Astrocyte of the spinal cord (primary cell): Measurements from ENCODE around the gene FKBP4.

Experiments used
- DNase-seq: peaks from one replicate; pipeline ENCODE4 v3.0.0; 2011; ENCODE audit warnings: low read depth, low spot score
- H3K4me3 ChIP-seq: 2 replicates; pipeline ENCODE4 v1.5.1; 2011; ENCODE audit warnings: low read depth, mild to moderate bottlenecking, low read length, moderate library complexity
- CTCF ChIP-seq: IDR thresholded peaks from 2 replicates; pipeline ENCODE4 v1.5.1; 2012; ENCODE audit warnings: low read depth, mild to moderate bottlenecking, low read length, inconsistent platforms
- in situ Hi-C: cut with HindIII; loops from 2 replicates; pipeline ENCODE4 v1.10.0; 2017; ENCODE audit warnings: low sequenced_read_pairs

The FKBP4 gene

GRCh38 chr12:2833327-2833726 is 38.6 kb downstream of the FKBP4 start:
- no peak for DNase-seq
- in situ Hi-C loops: no loop called here
- H3K4me3 ChIP-seq: no peak overlapping the region
- no peak for TF ChIP-seq CTCF

- no peak for DNase-seq
Measured at GRCh38 chr12:2833810-2834209, 39.0 kb downstream of the FKBP4 start.

GRCh38 chr12:2834581-2835491 is 40.1 kb downstream of the FKBP4 start, which contains the start of gene NRIP2:
Gene NRIP2 (minus strand): TSS chr12:2835035. CDS start chr12:2834983, 52 bp downstream.
- no peak within 1 kb of the TSS for H3K4me3 ChIP-seq
- peak; percentile 68 for DNase-seq

More at GRCh38 chr12:2833810-2834209, 39.0 kb downstream of the FKBP4 start:
- in situ Hi-C loops: no loop called here
- H3K4me3 ChIP-seq: no peak overlapping the region
- no peak for TF ChIP-seq CTCF

GRCh38 chr12:2835691-2836403 is 41.1 kb downstream of the FKBP4 start:
- no peak overlapping the region for H3K4me3 ChIP-seq
- DNase-seq: no peak
- no peak for TF ChIP-seq CTCF
- in situ Hi-C loops: no loop called here

More at GRCh38 chr12:2834581-2835491, 40.1 kb downstream of the FKBP4 start, which contains the start of gene NRIP2:
- in situ Hi-C loops: no loop called here
- TF ChIP-seq CTCF: peak; percentile 24

- no peak for TF ChIP-seq CTCF
- no peak overlapping the region for H3K4me3 ChIP-seq
- in situ Hi-C loops: no loop called here
- no peak for DNase-seq
Measured at GRCh38 chr12:2836574-2836973, 41.8 kb downstream of the FKBP4 start.

GRCh38 chr12:2841056-2841650 is 46.4 kb downstream of the FKBP4 start:
- DNase-seq: no peak
- in situ Hi-C loops: no loop called here
- H3K4me3 ChIP-seq: no peak overlapping the region
- TF ChIP-seq CTCF: no peak
